Smooth muscle cell (in vitro differentiated cells): ENCODE results near the gene SLC35F5. TPM values are rescaled to one million over a fixed set of nuclear protein-coding genes. Genes with fewer than 3 reads are reported as not detected.

Experiments
- DNase-seq: peaks from one replicate; lab custom pipeline; 2025; ENCODE audit not compliant: unreplicated experiment; lab: John Stamatoyannopoulos, UW
- H2AFZ ChIP-seq: fragments of 200-600 bp; sonication (generic); 2 replicates; pipeline ENCODE4 v1.6.0; 2016; ENCODE audit warnings: antibody characterized with exemption, low read depth, mild to moderate bottlenecking
- H3F3A ChIP-seq: fragments of 200-600 bp; sonication (generic); 2 replicates; pipeline ENCODE4 v1.6.0; 2017; ENCODE audit warnings: antibody characterized with exemption, low read depth
- H3K27ac ChIP-seq: fragments of 200-600 bp; sonication (generic); 2 replicates; pipeline ENCODE4 v1.5.1; 2016; ENCODE audit warnings: low read depth, mild to moderate bottlenecking
- H3K27me3 ChIP-seq: fragments of 200-600 bp; sonication (generic); 2 replicates; pipeline ENCODE4 v1.6.1; 2016; ENCODE audit warnings: low read depth, mild to moderate bottlenecking
- H3K36me3 ChIP-seq: fragments of 200-600 bp; sonication (generic); 2 replicates; pipeline ENCODE4 v1.5.1; 2016; ENCODE audit warnings: low read depth
- H3K4me1 ChIP-seq: fragments of 200-600 bp; sonication (generic); 2 replicates; pipeline ENCODE4 v1.5.1; 2016; ENCODE audit warnings: low read depth
- H3K4me2 ChIP-seq: fragments of 200-600 bp; sonication (generic); 2 replicates; pipeline ENCODE4 v1.6.0; 2016; ENCODE audit warnings: mild to moderate bottlenecking
- H3K4me3 ChIP-seq: fragments of 200-600 bp; sonication (generic); 2 replicates; pipeline ENCODE4 v1.5.1; 2016; ENCODE audit warnings: mild to moderate bottlenecking
- H3K79me2 ChIP-seq: fragments of 200-600 bp; sonication (generic); 2 replicates; pipeline ENCODE4 v1.6.0; 2016; ENCODE audit warnings: low read depth, mild to moderate bottlenecking
- H3K9ac ChIP-seq: fragments of 200-600 bp; sonication (generic); 2 replicates; pipeline ENCODE4 v1.6.0; 2016; ENCODE audit warnings: low read depth
- H3K9me3 ChIP-seq: fragments of 200-600 bp; sonication (generic); replicated peaks from 2 replicates; pipeline ENCODE4 v1.5.1; 2016; ENCODE audit warnings: low read depth
- H4K20me1 ChIP-seq: fragments of 200-600 bp; sonication (generic); 2 replicates; pipeline ENCODE4 v1.6.0; 2016; ENCODE audit warnings: low read depth
- CTCF ChIP-seq: fragments of 200-600 bp; sonication (generic); IDR thresholded peaks from 2 replicates; pipeline ENCODE4 v1.5.1; 2017; ENCODE audit warnings: borderline replicate concordance, mild to moderate bottlenecking, antibody characterized with exemption; ENCODE audit not compliant: insufficient read depth, poor library complexity, severe bottlenecking
- WGBS: methylation state at CpG from one replicate; pipeline ENCODE4 v1.1.7; 2016; ENCODE audit warnings: low lambda C conversion rate; 5-methylcytosine and 5-hydroxymethylcytosine counted together
- polyA plus RNA-seq: library from polyadenylated mRNA; unstranded; fragments of >200 nt; fragmentation: Nextera tagmentation; extraction: Ambion mirVana; gene quantifications from 2 replicates; pipeline ENCODE4 v1.2.1, GENCODE V29; 2016
- total RNA-seq: library from RNA; depleted of rRNA; stranded (reverse); fragments of >200 nt; gene quantifications from 2 replicates; pipeline ENCODE4 v1.2.3, GENCODE V29; 2014

SLC35F5 gene
- total RNA-seq: 83.7 and 121 TPM in 2 replicates
- polyA plus RNA-seq: 40.0 and 47.8 TPM in 2 replicates

GRCh38 chr2:113756355-113757137 lies at the start of gene SLC35F5:
Gene SLC35F5, minus strand, starts transcription at chr2:113756642. Its CDS starts 233 bp downstream, at chr2:113756409.
- Histone ChIP-seq H3K9me3 (no peaks in the 10 kb centered on the region), H3K4me1 (peaks cover 10% of the 10 kb centered on the region), H2AFZ (peak within 1 kb of the TSS; percentile 88), H3K27me3 (no peaks in the 10 kb centered on the region), H3K36me3 (no peaks in the 10 kb centered on the region), H3F3A (no peaks in the 10 kb centered on the region), H3K4me3 (peak within 1 kb of the TSS; percentile 84), H4K20me1 (peaks cover 26% of the 10 kb centered on the region), H3K9ac (peak within 1 kb of the TSS; percentile 88), H3K27ac (peak within 1 kb of the TSS; percentile 86), H3K4me2 (peak within 1 kb of the TSS; percentile 93), H3K79me2 (peaks cover 43% of the 10 kb centered on the region)
- no peak for TF ChIP-seq CTCF
- peak; percentile 91 for DNase-seq
- WGBS: under 1% methylated on average over 76 of the region's 76 CpGs

GRCh38 chr2:113799375-113799774 lies 42.9 kb upstream of the SLC35F5 start:
- no peak for DNase-seq
- WGBS: 98% methylated on average over 4 of the region's 4 CpGs
- Histone ChIP-seq H3K9me3 (no peaks in the 10 kb centered on the region), H2AFZ (no peak overlapping the region), H3K4me2 (no peak overlapping the region), H3F3A (no peaks in the 10 kb centered on the region), H3K27ac (no peak overlapping the region), H3K79me2 (no peaks in the 10 kb centered on the region), H3K36me3 (no peaks in the 10 kb centered on the region), H3K4me1 (no peaks in the 10 kb centered on the region), H3K4me3 (no peak overlapping the region), H3K27me3 (no peaks in the 10 kb centered on the region), H3K9ac (no peak overlapping the region), H4K20me1 (no peaks in the 10 kb centered on the region)
- no peak for TF ChIP-seq CTCF

GRCh38 chr2:113797237-113797636 lies 40.8 kb upstream of the SLC35F5 start:
- H3K4me2 ChIP-seq: no peak overlapping the region
- H3F3A ChIP-seq: no peaks in the 10 kb centered on the region
- H3K4me1 ChIP-seq: no peaks in the 10 kb centered on the region
- no peaks in the 10 kb centered on the region for H3K36me3 ChIP-seq
- H4K20me1 ChIP-seq: no peaks in the 10 kb centered on the region
- no peaks in the 10 kb centered on the region for H3K79me2 ChIP-seq
- H3K27ac ChIP-seq: no peak overlapping the region
- 78% methylated on average over 2 of the region's 2 CpGs for WGBS
- no peak for TF ChIP-seq CTCF
- DNase-seq: no peak
- H3K9me3 ChIP-seq: no peaks in the 10 kb centered on the region
- no peak overlapping the region for H3K4me3 ChIP-seq
- no peak overlapping the region for H2AFZ ChIP-seq
- H3K27me3 ChIP-seq: no peaks in the 10 kb centered on the region
- no peak overlapping the region for H3K9ac ChIP-seq
